NT2/D1 (cell line): Measurements from ENCODE around the gene PPM1H.

ENCODE experiments used
- SUZ12 ChIP-seq: IDR thresholded peaks from 2 replicates; pipeline ENCODE4 v1.6.1; 2011; ENCODE audit not compliant: insufficient read length, insufficient read depth; ENCODE audit errors: extremely low read depth
- YY1 ChIP-seq: IDR thresholded peaks from 2 replicates; pipeline ENCODE4 v1.6.1; 2011; ENCODE audit not compliant: insufficient read length, insufficient read depth
- ZNF274 ChIP-seq: IDR thresholded peaks from 2 replicates; pipeline ENCODE4 v1.6.1; 2011; ENCODE audit warnings: mild to moderate bottlenecking, low read depth, low read length

GRCh38 chr12:62854024-62854423 lies 80.9 kb downstream of the PPM1H start:
- TF ChIP-seq YY1 (no peak), ZNF274 (no peak), SUZ12 (no peak)
